ENCODE results near the gene LGALS3BP.
"Not testable (repeated sequence)": the region's sequence is repeated elsewhere in the genome, so short reads cannot be mapped to it uniquely, and the experiment has no call there.

Gene LGALS3BP

DNA sequence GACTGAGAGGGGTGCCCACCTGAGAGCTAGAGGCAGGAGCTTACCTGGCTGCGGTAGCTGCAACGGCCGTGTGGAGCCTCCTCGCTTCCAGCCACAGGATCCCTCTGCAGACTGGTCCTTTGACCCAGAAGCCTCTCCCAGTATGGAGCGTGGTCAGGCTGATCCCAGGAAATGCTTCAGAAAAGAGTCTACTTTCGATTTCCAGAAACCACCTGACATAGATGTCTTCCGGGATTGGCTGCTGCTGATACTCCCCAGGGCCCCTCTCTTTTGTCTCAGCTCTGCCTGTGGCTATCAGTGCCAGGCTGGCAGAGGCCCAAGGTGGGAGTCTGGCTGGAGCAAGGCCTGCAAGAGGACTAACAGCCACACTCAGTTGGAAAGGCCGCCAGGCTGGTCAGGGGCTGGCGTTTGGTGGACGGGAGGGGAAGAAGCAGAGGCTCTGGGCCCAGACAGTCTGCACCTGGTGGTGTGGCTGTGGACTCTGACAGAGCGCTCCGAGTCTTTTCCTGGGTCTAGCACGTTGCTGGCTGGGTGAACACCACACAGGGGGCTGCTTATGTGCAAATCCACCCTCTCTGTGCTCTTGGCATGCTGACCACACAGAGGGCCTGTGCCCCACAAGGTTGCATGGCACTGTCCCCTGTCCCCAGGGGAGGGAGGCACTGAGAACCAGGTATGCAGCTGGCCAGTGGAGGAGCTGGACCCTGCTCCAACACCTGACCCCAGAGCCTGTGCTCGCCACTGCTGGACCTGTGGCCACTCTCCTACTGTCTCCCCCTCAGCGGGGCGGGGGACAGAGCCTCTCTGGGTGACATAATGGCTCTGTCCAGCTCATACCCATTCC, at the start of gene LGALS3BP:
TSS of gene LGALS3BP (minus strand) at position 144 of the 844 bp plus-strand sequence. CDS start 2,732 bp downstream, outside the sequence.
- no peak for DNase-seq (ENCODE audit: low read depth, low spot score)

DNA sequence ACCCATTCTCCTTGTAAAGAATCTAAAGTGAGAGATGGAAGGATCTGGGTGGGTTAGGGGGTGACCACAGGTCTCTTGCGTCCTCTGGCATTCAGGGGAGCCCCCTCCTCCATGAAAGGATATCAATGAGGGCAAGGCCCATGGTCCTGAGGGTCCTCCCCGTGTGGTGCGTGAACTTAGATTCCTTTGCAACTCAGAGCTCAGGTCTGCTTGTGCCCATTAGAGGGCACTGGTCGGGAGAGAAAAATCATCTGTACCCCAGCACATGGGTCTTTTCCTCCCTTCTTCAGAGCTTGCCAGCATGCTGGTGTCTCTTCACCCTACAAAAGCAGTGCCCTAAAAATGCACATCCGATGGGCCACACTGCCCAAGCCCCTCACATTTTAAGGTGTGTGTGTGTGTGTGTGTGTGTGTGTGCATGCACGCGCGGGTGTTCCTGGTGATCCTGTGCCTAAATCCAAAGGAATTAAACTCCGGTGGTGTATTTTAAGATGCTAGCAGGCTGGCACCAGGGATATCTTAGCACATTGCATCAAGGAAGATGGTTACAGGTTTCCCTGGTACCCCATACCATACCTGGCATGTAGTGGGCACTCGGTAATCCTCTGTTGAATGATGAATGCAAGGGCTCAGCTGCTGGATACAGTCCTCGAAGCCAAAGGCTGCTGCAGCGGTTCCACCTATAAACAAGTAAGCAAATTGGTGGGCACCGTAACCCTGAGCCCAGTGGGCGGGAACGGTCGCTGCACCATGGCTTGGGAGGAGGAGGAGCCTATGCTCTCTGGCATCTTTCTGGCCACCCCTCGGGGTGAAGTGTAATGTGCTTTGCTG, 49.0 kb upstream of the LGALS3BP start:
- DNase-seq (ENCODE audit: low read depth, low spot score): no peak

DNA sequence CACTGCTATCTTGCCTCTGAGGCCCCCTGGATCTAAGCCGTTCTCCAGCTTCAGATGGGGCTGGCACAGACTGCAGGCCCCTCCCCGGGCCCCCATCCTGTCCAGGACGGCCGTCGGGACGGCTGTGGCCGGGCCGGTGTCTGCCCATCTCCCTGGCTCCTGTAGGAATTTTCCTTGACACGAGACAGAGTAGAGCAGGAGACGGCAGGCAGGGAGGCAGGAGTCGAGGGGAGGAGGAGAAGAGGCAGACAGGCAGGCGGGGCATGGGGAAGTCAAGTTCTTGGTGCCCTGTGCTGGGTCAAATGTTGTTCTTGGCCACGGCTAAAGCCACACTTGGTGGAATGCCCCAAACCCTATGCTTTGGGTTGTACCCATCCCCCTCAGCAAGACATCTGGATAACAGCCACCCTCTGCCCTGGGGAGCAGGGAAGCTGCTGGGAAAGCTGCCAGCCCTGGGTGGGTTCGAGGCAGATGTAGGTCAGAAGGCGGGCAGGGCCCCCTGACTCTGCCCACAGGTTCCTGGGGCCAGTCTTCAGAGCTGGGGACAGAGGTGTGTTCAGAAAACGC, 48.3 kb upstream of the LGALS3BP start:
- no peak for DNase-seq (ENCODE audit: low read depth, low spot score)

DNA sequence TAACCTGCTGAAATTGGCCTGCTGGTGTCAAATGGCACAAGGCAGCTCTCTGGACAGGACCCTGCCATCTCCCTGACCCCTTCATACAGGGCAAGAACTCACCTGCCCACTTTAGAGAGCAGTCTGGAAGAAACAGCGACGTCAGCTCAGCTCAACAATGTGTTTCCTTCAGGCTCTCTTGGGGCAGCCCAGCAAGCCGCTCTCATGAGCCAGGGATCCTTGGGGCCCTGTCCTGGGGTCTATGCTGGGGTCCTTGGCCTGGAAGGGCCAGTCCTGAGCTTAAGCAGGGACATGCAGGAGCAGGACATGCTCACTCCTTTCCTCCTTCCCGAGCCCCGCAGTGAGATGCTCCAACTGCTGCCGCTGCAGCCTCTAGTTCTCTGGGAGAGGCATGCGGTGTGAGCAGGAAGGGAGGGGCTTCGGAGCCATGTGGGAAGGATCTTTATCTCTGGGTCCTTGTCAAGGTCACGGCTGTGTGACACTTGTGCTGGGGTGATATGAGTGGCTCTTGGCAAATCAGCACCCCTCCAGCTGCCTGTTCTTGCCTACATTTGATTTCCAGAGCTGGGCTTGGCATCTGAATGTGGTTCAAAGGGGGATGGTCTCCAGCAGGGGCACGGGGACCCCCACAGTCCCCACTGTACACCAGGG, 47.7 kb upstream of the LGALS3BP start:
- no peak for DNase-seq (ENCODE audit: low read depth, low spot score)

DNA sequence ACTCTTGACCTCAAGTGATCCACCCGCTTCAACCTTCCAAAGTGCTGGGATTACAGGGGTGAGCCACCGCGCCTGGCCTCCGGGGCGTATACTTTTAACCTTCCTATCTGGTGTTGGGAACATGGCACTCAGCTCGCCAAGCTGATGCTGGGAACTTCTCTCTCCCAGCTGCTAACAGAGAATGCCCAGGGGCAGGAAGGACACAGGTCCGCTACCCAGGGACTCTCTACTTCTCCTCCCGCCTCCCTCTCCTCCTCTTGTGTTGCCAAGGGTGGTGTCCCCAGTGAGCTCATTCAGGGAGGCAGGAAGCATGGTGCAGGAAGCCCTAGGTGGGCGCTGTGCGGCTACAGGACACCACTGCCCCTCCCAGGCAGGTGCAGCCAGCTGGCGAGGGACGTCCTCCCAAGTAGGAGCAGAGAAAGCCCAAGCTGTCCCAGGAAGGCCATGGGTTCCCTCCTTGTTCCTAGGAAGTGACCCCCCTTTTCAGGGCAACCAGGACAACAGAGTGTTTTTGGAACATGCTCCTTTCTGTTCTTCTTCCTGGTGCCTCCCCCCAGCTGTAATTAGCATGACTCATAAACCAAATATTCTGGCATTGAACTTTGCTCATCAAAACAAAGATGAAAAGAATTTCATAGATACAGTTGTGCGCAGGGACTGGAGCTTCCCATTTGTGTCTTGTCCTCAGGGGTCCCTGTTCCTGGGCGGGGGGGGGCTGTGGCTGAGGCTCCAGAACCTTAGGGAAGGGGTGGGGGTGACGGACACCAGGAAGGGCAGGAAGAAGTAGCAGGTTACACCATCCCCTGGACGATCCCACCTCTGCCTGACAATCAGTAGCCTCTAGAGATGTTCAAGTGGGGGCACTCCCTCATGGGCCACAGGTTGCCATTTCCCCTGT, 46.9 kb upstream of the LGALS3BP start:
- DNase-seq (ENCODE audit: low read depth, low spot score): no peak

GRCh38 chr17:79024901-79025737, 45.4 kb upstream of the LGALS3BP start:
- no peak for DNase-seq (ENCODE audit: low read depth, low spot score)

- DNase-seq (ENCODE audit: low read depth, low spot score): no peak
Observed at GRCh38 chr17:79023886-79024771, 44.4 kb upstream of the LGALS3BP start, which contains the start of gene C1QTNF1. Gene C1QTNF1, plus strand, starts transcription at chr17:79024169. Its CDS starts 19,800 bp downstream, at chr17:79043969.

DNA sequence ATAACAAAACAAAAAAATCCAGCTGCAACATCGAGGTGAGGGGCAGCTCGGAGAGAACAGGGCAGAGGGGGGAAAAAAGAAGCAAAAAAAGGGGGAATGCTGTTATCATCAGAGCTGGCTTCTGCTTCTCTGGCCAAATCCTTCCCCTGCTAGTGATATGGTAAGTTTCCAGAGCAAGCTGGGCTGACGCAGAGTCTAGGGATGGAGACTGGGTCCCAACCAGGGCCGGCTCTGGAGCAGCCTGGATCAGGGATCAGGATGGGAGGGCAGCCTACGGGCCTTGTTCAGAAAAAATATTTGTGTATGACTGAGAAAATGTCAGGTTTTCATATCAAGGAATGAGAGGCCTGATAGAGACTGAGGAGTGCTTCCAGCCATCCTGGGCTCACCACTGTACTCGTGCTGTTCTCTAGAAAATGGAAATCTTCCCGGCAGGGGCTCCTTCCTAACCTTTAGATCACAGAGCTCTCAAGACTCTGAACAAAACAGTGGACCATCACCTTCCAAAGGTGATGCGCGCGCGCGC, 43.5 kb upstream of the LGALS3BP start:
- DNase-seq (ENCODE audit: low read depth, low spot score): no peak

- no peak for DNase-seq (ENCODE audit: low read depth, low spot score)
Observed at GRCh38 chr17:79022507-79022991, 42.8 kb upstream of the LGALS3BP start.

- not testable (repeated sequence) for DNase-seq (ENCODE audit: low read depth, low spot score)
Observed at GRCh38 chr17:79021929-79022328, 42.2 kb upstream of the LGALS3BP start.

DNA sequence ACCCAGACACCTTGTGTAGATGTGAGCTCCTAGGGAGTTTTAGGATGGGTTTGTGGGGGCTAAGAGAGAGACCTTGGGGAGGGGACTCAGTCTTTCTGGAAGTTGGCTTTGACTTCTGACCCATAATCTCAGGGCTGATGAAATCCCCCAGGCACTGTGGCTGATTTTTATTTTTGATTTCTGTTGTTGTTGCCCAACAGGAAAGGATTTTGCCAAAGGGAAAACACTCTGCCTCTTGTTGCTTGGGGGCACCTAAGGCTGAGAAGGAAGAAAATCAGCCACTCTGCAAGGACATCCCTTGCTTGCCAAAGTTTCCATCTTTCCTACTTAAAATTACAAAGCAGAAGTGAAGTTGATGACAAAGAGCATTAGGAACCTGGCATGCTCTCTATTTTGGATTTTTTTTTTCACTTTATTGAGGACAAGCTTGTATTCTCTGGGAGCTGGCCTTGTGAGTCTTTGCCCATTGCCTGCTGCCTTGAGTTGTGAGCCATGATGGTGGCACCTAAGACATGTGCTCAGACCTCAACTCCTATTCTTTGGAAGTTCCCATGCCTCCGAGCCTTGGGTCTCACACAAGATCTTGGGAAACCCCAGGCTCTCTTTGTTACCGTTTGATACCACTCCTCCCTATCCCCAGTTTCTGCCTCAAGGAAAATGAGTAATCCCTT, 41.0 kb upstream of the LGALS3BP start:
- DNase-seq (ENCODE audit: low read depth, low spot score): no peak

DNA sequence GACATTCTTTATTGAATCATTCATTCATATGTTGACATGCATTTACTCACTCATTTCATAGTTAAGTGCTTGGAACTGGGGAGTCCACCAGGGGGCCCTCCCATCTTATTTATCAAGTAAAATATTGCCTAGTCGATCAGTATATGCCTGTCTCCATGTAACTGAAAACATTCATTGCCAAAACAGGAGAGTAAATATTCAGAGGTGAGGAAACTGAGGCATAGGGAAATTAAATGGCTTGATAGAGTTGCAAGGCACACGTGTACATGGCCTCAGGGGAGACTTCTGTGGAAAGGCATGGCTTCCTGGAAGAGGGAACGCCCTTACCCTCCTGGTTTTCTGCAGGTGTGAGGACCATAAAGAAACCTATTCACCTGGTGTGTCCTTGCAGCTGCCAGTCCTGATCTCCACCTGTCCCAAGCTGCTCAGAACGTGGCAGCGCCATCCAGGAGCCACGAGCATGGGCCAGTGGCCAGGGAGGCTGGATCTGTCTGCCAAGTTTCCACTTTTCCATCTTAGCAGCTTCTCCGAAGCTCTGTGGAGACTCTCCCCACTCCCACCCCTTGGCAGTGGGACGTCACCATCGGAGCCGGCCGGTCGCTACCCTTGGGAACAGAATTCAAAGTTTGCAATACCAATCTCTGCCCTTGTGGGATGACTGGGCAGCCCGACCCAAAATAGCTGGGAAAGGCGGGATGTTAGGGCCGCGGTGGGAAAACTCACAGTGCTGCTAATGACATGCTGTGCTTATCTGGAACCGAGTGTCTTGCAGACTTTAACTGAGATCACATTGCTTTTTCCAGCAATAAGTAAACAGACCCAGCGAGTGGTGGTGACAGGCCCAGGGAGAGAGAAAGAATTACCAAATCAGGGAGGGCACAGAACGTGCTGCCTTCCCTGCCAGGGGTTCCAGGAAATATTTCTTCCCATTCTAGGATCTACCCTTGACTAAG, 40.2 kb upstream of the LGALS3BP start:
- DNase-seq (ENCODE audit: low read depth, low spot score): no peak

GRCh38 chr17:79019261-79019631, 39.5 kb upstream of the LGALS3BP start:
- DNase-seq (ENCODE audit: low read depth, low spot score): no peak

DNA sequence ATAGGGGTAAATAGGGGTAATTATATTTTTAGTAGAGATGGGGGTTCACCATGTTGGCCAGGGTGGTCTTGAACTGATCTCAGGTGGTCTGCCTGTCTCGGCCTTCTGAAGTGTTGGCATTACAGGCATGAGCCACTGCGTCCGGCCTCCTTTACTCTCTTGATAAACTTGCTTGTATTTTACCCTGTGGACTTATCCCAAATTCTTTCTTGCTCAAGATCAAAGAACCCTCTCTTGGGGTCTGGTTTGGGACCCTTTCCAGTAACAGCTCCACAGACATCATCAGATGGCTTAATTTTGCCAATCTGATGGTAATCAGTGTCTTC, 38.6 kb upstream of the LGALS3BP start:
- no peak for DNase-seq (ENCODE audit: low read depth, low spot score)

GRCh38 chr17:79017546-79018369, 38.0 kb upstream of the LGALS3BP start:
- no peak for DNase-seq (ENCODE audit: low read depth, low spot score)

Data from activated naive CD8-positive, alpha-beta T cell treated with anti-CD3 and anti-CD28 coated beads, Interleukin-2, amount 50 U/mL, for 16 hours (primary cell).